ENCODE data around the gene BLZF1. TPM values are rescaled to one million over a fixed set of nuclear protein-coding genes. Genes with fewer than 3 reads are reported as not detected.
"Not testable (repeated sequence)": the region's sequence is repeated elsewhere in the genome, so short reads cannot be mapped to it uniquely, and the experiment has no call there.

BLZF1 gene
- total and polyA plus RNA-seq, 12 donors, result 8.4 to 32.5 (median 24.1) TPM

DNA sequence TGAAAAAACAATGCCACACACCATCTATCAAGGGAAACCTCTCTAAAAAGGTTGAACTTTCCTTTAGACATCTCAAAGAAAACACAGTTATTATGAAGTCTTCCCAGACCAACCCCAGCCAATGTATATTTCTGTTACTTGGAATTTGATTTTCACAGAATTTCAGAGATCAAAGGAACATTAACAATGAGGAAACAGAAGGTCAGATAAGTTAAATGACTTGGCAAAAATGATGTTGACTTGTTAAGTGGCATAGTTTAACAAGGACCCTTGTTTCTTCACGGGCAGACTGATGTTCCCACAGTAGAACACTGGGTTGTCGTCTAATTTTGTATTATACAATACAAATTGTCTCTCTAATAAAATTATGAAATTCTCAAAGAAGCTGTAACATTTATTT lies 29.4 kb upstream of the BLZF1 start:
- intact Hi-C loops (cut with DNase I), result no loop called here
- Histone ChIP-seq H3K4me3 (no peak overlapping the region), H3K4me1 (no peaks in the 10 kb centered on the region), H3K27ac (no peak overlapping the region), H3K9me3 (peaks cover 0 to 10% (median 0%) of the 10 kb centered on the region in 11 donors), H3K27me3 (no peaks in the 10 kb centered on the region), H3K36me3 (peaks cover 0 to 6% (median 0%) of the 10 kb centered on the region in 9 donors)
- WGBS, 2 donors, result 67% methylated on average over 2 of the region's 2 CpGs
- DNase-seq (no peak), ATAC-seq (no peak)
- TF ChIP-seq, protein P1, sequence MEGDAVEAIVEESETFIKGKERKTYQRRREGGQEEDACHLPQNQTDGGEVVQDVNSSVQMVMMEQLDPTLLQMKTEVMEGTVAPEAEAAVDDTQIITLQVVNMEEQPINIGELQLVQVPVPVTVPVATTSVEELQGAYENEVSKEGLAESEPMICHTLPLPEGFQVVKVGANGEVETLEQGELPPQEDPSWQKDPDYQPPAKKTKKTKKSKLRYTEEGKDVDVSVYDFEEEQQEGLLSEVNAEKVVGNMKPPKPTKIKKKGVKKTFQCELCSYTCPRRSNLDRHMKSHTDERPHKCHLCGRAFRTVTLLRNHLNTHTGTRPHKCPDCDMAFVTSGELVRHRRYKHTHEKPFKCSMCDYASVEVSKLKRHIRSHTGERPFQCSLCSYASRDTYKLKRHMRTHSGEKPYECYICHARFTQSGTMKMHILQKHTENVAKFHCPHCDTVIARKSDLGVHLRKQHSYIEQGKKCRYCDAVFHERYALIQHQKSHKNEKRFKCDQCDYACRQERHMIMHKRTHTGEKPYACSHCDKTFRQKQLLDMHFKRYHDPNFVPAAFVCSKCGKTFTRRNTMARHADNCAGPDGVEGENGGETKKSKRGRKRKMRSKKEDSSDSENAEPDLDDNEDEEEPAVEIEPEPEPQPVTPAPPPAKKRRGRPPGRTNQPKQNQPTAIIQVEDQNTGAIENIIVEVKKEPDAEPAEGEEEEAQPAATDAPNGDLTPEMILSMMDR (IDR thresholded peaks at IDR 0.05), result no peak

DNA sequence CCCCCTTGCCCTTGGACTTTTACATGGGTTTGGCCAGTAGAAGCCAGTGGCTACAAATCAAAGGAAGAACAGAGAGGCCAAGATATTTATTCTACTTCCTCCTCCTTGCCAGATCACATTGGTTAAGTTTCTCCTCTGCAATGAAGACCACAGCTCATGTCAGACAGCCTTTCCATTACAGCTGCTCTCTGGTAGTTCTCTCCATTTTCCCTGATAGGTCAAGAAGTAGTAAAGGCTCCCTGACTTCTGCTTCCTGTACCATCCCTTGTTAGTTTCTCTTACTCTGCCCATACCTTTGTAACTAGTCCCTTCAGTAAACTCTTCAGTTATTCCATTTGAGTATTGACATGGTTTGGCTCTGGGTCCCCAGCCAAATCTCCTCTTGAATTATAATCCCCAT lies 28.2 kb upstream of the BLZF1 start:
- intact Hi-C loops (cut with DNase I), result loop anchor here in 7 of 10 donors (10.0 kb wide), 5 partner anchors 205 to 1005 kb away; partner anchors contain the start of gene ATP1B1 (in 1 of the 7)
- H3K4me1 ChIP-seq, result no peaks in the 10 kb centered on the region
- H3K27me3 ChIP-seq, result no peaks in the 10 kb centered on the region
- H3K4me3 ChIP-seq, result no peak overlapping the region
- DNase-seq (no peak), ATAC-seq (no peak)
- peaks cover 0 to 6% (median 0%) of the 10 kb centered on the region in 9 donors for H3K36me3 ChIP-seq
- no peak overlapping the region for H3K27ac ChIP-seq
- TF ChIP-seq, protein P1 (IDR thresholded peaks at IDR 0.05), result no peak
- peaks cover 0 to 7% (median 0%) of the 10 kb centered on the region in 11 donors for H3K9me3 ChIP-seq

GRCh38 chr1:169340882-169341281 lies 27.1 kb upstream of the BLZF1 start:
- H3K27me3 ChIP-seq, result no peaks in the 10 kb centered on the region
- H3K36me3 ChIP-seq, result no peaks in the 10 kb centered on the region
- H3K27ac ChIP-seq, result no peak overlapping the region
- H3K9me3 ChIP-seq, result no peaks in the 10 kb centered on the region
- TF ChIP-seq, protein P1 (IDR thresholded peaks at IDR 0.05), result no peak
- intact Hi-C loops (cut with DNase I), result loop anchor here in 7 of 10 donors (10.0 kb wide), 5 partner anchors 206 to 1006 kb away; partner anchors contain the start of gene ATP1B1 (in 1 of the 7)
- no peaks in the 10 kb centered on the region for H3K4me1 ChIP-seq
- ATAC-seq (no peak), DNase-seq (no peak)
- 91 to 94% methylated on average over 5 of the region's 5 CpGs for WGBS, 2 donors
- H3K4me3 ChIP-seq, result no peak overlapping the region

DNA sequence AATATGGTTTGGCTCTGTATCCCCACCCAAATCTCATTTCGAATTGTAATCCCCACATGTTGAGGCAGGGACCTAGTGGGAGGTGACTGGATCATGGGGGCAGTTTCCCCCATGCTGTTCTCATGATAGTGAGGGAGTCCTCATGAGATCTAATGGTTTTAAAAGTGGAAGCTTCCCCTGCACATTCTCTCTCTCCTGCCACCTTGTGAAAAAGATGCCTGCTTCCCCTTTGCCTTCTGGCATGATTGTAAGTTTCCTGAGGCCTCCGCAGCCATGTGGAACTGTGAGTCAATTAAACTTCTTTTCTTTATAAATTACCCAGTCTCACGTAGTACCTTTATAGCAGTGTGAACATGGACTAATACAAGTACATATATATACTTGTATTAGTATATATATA lies 25.9 kb upstream of the BLZF1 start:
- H3K36me3 ChIP-seq, ATAC-seq, H3K27ac ChIP-seq, H3K27me3 ChIP-seq, H3K4me1 ChIP-seq, DNase-seq, H3K9me3 ChIP-seq, H3K4me3 ChIP-seq: not testable (repeated sequence)
- WGBS, 2 donors, result 90 to 91% methylated on average over 3 of the region's 3 CpGs
- intact Hi-C loops (cut with DNase I), result loop anchor here in 7 of 10 donors (10.0 kb wide), 5 partner anchors 207 to 1007 kb away; partner anchors contain the start of gene ATP1B1 (in 1 of the 7)

DNA sequence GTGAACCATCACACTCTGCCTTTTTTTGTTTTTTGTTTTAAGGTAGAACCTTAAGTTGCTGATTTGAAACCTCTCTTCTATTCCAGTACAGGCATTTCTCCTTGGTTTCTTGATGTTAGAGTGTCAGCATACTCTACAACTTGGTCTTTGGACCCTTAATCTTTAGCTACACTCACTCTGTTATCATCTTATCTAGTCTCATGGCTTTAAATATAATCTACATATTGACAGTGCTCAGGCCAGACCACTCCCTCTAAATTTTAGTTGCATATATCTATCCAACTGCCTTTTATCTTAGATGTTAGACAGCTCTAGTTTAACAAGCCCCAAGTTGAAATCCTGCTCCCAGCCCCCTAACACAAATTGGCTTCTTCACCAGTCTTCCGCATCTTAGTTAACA lies 22.5 kb upstream of the BLZF1 start:
- intact Hi-C loops (cut with DNase I), result loop anchor here in 9 of 10 donors (5.0 to 10.0 kb wide), 9 partner anchors 211 to 1011 kb away; partner anchors contain the start of gene ATP1B1 (in 1 of the 9)
- H3K4me1 ChIP-seq, result no peaks in the 10 kb centered on the region
- no peaks in the 10 kb centered on the region for H3K27me3 ChIP-seq
- TF ChIP-seq, protein P1 (IDR thresholded peaks at IDR 0.05), result no peak
- H3K9me3 ChIP-seq, result no peaks in the 10 kb centered on the region
- DNase-seq, result no peak
- H3K36me3 ChIP-seq, result no peaks in the 10 kb centered on the region
- ATAC-seq, result no peak
- H3K27ac ChIP-seq, result no peak overlapping the region
- no peak overlapping the region for H3K4me3 ChIP-seq
- 90 to 100% methylated on average over 1 of the region's 1 CpG for whole genome bisulfite sequencing, 2 donors
